Uterus (tissue), 2 donors: ENCODE data around the gene GRIN2D.
"Not testable (repeated sequence)": the region's sequence is repeated elsewhere in the genome, so short reads cannot be mapped to it uniquely, and the experiment has no call there.

Experiments used
- POLR2A ChIP-seq, 2 donors: fragments of 450-650 bp; IDR thresholded peaks; one replicate each; pipeline ENCODE4 v1.6.1; 2016; ENCODE audit warnings: antibody characterized with exemption in 2 of 2, mild to moderate bottlenecking in 1 of 2, moderate library complexity in 1 of 2
- TF ChIP-seq, protein P1 (sequence below), 4 experiments: fragments of 200-600 bp in 2 of 4; fragments of 450-650 bp in 2 of 4; sonication (generic) in 2 of 4; IDR thresholded peaks; one replicate each; pipeline ENCODE4 v1.5.1; 2016 to 2019; ENCODE audit warnings: antibody characterized with exemption in 4 of 4, mild to moderate bottlenecking in 2 of 4, moderate library complexity in 1 of 4

DNA sequence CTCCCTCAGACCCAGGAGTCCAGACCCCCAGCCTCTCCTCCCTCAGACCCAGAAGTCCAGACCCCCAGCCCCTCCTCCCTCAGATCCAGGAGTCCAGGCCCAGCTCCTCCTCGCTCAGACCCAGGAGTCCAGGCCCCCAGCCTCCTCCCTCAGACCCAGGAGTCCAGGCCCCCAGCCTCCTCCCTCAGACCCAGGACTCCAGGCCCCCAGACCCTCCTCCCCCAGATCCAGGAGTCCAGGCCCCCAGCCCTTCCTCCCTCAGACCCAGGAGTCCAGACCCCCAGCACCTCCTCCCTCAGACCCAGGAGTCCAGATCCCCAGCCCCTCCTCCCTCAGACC is 1.5 kb upstream of the GRIN2D start:
- not testable (repeated sequence) for TF ChIP-seq POLR2A (IDR thresholded peaks at IDR 0.05)
- TF ChIP-seq, protein P1, sequence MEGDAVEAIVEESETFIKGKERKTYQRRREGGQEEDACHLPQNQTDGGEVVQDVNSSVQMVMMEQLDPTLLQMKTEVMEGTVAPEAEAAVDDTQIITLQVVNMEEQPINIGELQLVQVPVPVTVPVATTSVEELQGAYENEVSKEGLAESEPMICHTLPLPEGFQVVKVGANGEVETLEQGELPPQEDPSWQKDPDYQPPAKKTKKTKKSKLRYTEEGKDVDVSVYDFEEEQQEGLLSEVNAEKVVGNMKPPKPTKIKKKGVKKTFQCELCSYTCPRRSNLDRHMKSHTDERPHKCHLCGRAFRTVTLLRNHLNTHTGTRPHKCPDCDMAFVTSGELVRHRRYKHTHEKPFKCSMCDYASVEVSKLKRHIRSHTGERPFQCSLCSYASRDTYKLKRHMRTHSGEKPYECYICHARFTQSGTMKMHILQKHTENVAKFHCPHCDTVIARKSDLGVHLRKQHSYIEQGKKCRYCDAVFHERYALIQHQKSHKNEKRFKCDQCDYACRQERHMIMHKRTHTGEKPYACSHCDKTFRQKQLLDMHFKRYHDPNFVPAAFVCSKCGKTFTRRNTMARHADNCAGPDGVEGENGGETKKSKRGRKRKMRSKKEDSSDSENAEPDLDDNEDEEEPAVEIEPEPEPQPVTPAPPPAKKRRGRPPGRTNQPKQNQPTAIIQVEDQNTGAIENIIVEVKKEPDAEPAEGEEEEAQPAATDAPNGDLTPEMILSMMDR (IDR thresholded peaks at IDR 0.05): not testable (repeated sequence)
